ENCODE data around the gene OLR1. TPM values are rescaled to one million over a fixed set of nuclear protein-coding genes. Genes with fewer than 3 reads are reported as not detected.

The OLR1 gene
- total RNA-seq, 1 experiment from 2014 or later = 0.12 TPM

GRCh38 chr12:10160617-10161385, 11.1 kb downstream of the OLR1 start:
- H3K9me3 ChIP-seq (ENCODE audit: control insufficient read depth in 1 of 2, insufficient read depth in 1 of 2, low read depth in 1 of 2, low read length in 2 of 2) = no peaks in the 10 kb centered on the region
- H3K4me1 ChIP-seq (ENCODE audit: control insufficient read depth in 1 of 2, insufficient read depth in 2 of 2, low read length in 2 of 2) = no peaks in the 10 kb centered on the region
- no peaks in the 10 kb centered on the region for H3K9me2 ChIP-seq (ENCODE audit: insufficient read depth)
- ATAC-seq (no peak), DNase-seq (ENCODE audit: low read depth, low spot score) (no peak)
- no peaks in the 10 kb centered on the region for H3K79me2 ChIP-seq (ENCODE audit: insufficient read depth, low read length)
- POLR2A ChIA-PET = no interaction called here
- no peak overlapping the region for H3K27ac ChIP-seq (ENCODE audit: low read depth, low read length)
- no peak overlapping the region for H3K4me3 ChIP-seq (replicated peaks in 1 of 2; ENCODE audit: low read depth in 1 of 2, low read length in 2 of 2)
- H3K9ac ChIP-seq (ENCODE audit: low read length) = no peak overlapping the region
- no peak overlapping the region for H3K4me2 ChIP-seq (ENCODE audit: low read length)
- no TSS peak for BruUV-seq (replicated peaks)
- H3K36me3 ChIP-seq (ENCODE audit: control insufficient read depth in 1 of 2, insufficient read depth in 2 of 2, low read length in 2 of 2) = no peaks in the 10 kb centered on the region
- no peaks in the 10 kb centered on the region for H4K20me1 ChIP-seq (ENCODE audit: insufficient read depth)
- RAD21 ChIA-PET (ENCODE audit: low non-redundant PET in 1 of 2, low total read pairs in 2 of 2, uncharacterized antibody in 2 of 2, unreplicated experiment in 2 of 2) = no interaction called here
- H3K27me3 ChIP-seq (ENCODE audit: insufficient read depth, low read length) = no peaks in the 10 kb centered on the region
- TF ChIP-seq FOSL1 (IDR thresholded peaks at IDR 0.05; ENCODE audit: low read depth) (no peak), ELF1 (IDR thresholded peaks at IDR 0.05; ENCODE audit: borderline replicate concordance, low read depth) (no peak), RAD21 (IDR thresholded peaks at IDR 0.05; ENCODE audit: low read depth) (no peak), MAX (IDR thresholded peaks at IDR 0.05) (no peak), JUND (IDR thresholded peaks at IDR 0.05) (no peak), ATF3 (IDR thresholded peaks at IDR 0.05) (no peak), SP1 (IDR thresholded peaks at IDR 0.05; ENCODE audit: low read depth) (no peak), SRF (IDR thresholded peaks at IDR 0.05; ENCODE audit: low read depth) (no peak), REST (IDR thresholded peaks at IDR 0.05; ENCODE audit: low read depth) (no peak), YY1 (IDR thresholded peaks at IDR 0.05; ENCODE audit: extremely low read depth, insufficient replicate concordance, low read depth, low read length) (no peak), POLR2A (IDR thresholded peaks at IDR 0.05; ENCODE audit: borderline replicate concordance, extremely low read depth, insufficient read depth, insufficient read length) (no peak), SIN3A (IDR thresholded peaks at IDR 0.05; ENCODE audit: low read depth) (no peak), EGR1 (IDR thresholded peaks at IDR 0.05; ENCODE audit: low read depth) (no peak), TCF7L2 (IDR thresholded peaks at IDR 0.05; ENCODE audit: borderline replicate concordance, extremely low read depth, insufficient read depth, insufficient read length) (no peak), CBX3 (IDR thresholded peaks at IDR 0.05; ENCODE audit: low read depth) (no peak), ZFX (IDR thresholded peaks at IDR 0.05) (no peak)
- CTCF ChIA-PET = no interaction called here
- H2AFZ ChIP-seq (ENCODE audit: low read depth, low read length, poor library complexity, severe bottlenecking) = no peak overlapping the region
- intact Hi-C loops (cut with micrococcal nuclease) = no loop called here

Data from HCT116 (cell line).